ENCODE data around the gene SIGLEC8. TPM values are rescaled to one million over a fixed set of nuclear protein-coding genes. Genes with fewer than 3 reads are reported as not detected.

SIGLEC8 gene
- total RNA-seq, 1 donor from 2014 or later: not detected

- H3K27me3 ChIP-seq: no peaks in the 10 kb centered on the region
- DNase-seq (ENCODE audit: low spot score): peak; percentile 78
- H3K4me1 ChIP-seq: no peaks in the 10 kb centered on the region
- Mint-ChIP-seq H3K36me3 (no peaks in the 10 kb centered on the region), H3K27ac (no peak overlapping the region), H3K9me3 (no peaks in the 10 kb centered on the region), H3K4me3 (no peak overlapping the region), H3K4me1 (no peaks in the 10 kb centered on the region), H3K27me3 (ENCODE audit: insufficient read depth, low read depth) (peaks cover 17% of the 10 kb centered on the region)
- no peaks in the 10 kb centered on the region for H3K36me3 ChIP-seq
- H4K20me1 ChIP-seq (ENCODE audit: low read depth): no peaks in the 10 kb centered on the region
- H3K27ac ChIP-seq: no peak overlapping the region
- H3K9me3 ChIP-seq (ENCODE audit: low read depth): no peaks in the 10 kb centered on the region
- no peaks in the 10 kb centered on the region for H3K79me2 ChIP-seq (ENCODE audit: low read depth)
- no peak overlapping the region for H3K4me3 ChIP-seq
- no peak overlapping the region for H2AFZ ChIP-seq (replicated peaks)
- no peak overlapping the region for H3K4me2 ChIP-seq
- TF ChIP-seq EZH2 (IDR thresholded peaks at IDR 0.05) (no peak), EZH2phosphoT487 (IDR thresholded peaks at IDR 0.05) (no peak), CTCF (IDR thresholded peaks at IDR 0.05) (peak; percentile 76)
- H3F3A ChIP-seq (ENCODE audit: low read depth): no peaks in the 10 kb centered on the region
- no peak overlapping the region for H3K9ac ChIP-seq
Measured at GRCh38 chr19:51473009-51473707, 14.9 kb upstream of the SIGLEC8 start.

DNA sequence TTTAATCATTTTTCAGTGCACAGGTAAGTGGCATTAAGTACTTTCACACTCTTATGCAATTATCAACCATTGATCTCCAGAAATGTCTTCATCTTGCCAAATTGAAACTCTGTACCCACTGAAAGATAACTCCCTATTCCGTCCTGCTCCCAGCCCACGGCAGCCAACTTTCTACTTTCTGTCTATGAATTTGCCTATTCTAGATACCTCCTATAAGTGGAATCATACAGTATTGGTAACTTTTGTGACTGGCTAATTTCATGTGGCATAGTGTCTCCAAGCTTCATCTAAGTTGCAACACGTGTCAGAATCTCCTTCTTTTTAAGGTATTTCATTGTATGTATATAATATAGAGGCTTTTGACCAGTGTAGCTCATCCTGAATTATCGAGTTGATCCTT lies 14.4 kb upstream of the SIGLEC8 start:
- no peaks in the 10 kb centered on the region for H3K9me3 Mint-ChIP-seq
- H3K4me1 ChIP-seq: no peaks in the 10 kb centered on the region
- H3K27ac Mint-ChIP-seq: no peak overlapping the region
- no peaks in the 10 kb centered on the region for H3K4me1 Mint-ChIP-seq
- no peak overlapping the region for H3K27ac ChIP-seq
- H3K4me3 Mint-ChIP-seq: no peak overlapping the region
- H3K36me3 Mint-ChIP-seq: no peaks in the 10 kb centered on the region
- peaks cover 3% of the 10 kb centered on the region for H3K27me3 ChIP-seq
- no peak overlapping the region for H3K4me3 ChIP-seq
- H2AFZ ChIP-seq (replicated peaks): no peak overlapping the region
- no peak overlapping the region for H3K9ac ChIP-seq
- H3F3A ChIP-seq (ENCODE audit: low read depth): no peaks in the 10 kb centered on the region
- H3K27me3 Mint-ChIP-seq (ENCODE audit: insufficient read depth, low read depth): peaks cover 14% of the 10 kb centered on the region
- no peaks in the 10 kb centered on the region for H3K36me3 ChIP-seq
- TF ChIP-seq EZH2phosphoT487 (IDR thresholded peaks at IDR 0.05) (no peak), CTCF (IDR thresholded peaks at IDR 0.05) (no peak), EZH2 (IDR thresholded peaks at IDR 0.05) (no peak)
- H3K9me3 ChIP-seq (ENCODE audit: low read depth): no peaks in the 10 kb centered on the region
- H4K20me1 ChIP-seq (ENCODE audit: low read depth): no peaks in the 10 kb centered on the region
- no peak overlapping the region for H3K4me2 ChIP-seq
- DNase-seq (ENCODE audit: low spot score): no peak
- no peaks in the 10 kb centered on the region for H3K79me2 ChIP-seq (ENCODE audit: low read depth)

GRCh38 chr19:51471527-51471926 lies 13.3 kb upstream of the SIGLEC8 start:
- Histone ChIP-seq H3K4me1 (no peaks in the 10 kb centered on the region), H2AFZ (replicated peaks) (no peak overlapping the region), H3K4me2 (no peak overlapping the region), H3K36me3 (no peaks in the 10 kb centered on the region), H3F3A (ENCODE audit: low read depth) (no peaks in the 10 kb centered on the region), H3K4me3 (no peak overlapping the region), H3K79me2 (ENCODE audit: low read depth) (no peaks in the 10 kb centered on the region), H4K20me1 (ENCODE audit: low read depth) (no peaks in the 10 kb centered on the region), H3K27me3 (peaks cover 14% of the 10 kb centered on the region), H3K9me3 (ENCODE audit: low read depth) (no peaks in the 10 kb centered on the region), H3K27ac (no peak overlapping the region), H3K9ac (no peak overlapping the region)
- Mint-ChIP-seq H3K4me1 (no peaks in the 10 kb centered on the region), H3K9me3 (no peaks in the 10 kb centered on the region), H3K36me3 (no peaks in the 10 kb centered on the region), H3K4me3 (no peak overlapping the region), H3K27ac (no peak overlapping the region), H3K27me3 (ENCODE audit: insufficient read depth, low read depth) (peaks cover 10% of the 10 kb centered on the region)
- no peak for DNase-seq (ENCODE audit: low spot score)
- TF ChIP-seq CTCF (IDR thresholded peaks at IDR 0.05): no peak
- no peak for TF ChIP-seq EZH2 (IDR thresholded peaks at IDR 0.05)
- no peak for TF ChIP-seq EZH2phosphoT487 (IDR thresholded peaks at IDR 0.05)
